Natural killer cell treated with Interleukin-12 subunit alpha and Interleukin-12 subunit beta and Interleukin-15 and Interleukin-18, amount 100 ng/mL, for 72 hours (primary cell): Measurements from ENCODE around the gene SLC17A7. TPM values are rescaled to one million over a fixed set of nuclear protein-coding genes. Genes with fewer than 3 reads are reported as not detected.

Source experiments
- ATAC-seq, 2 donors: fragments of 150-1000 bp; cut with Tn5 transposase in 1 of 2; sonication (Bioruptor Pico), chemical (Tn5 transposase) in 1 of 2; 2 replicates each; pipeline ENCODE4 v1.10.0; 2021
- DNase-seq: peaks from one replicate; pipeline ENCODE4 v3.0.0; 2022; ENCODE audit warnings: low spot score
- H3K27ac Mint-ChIP-seq, 2 donors: 1 replicate in 1 of 2; 2 replicates in 1 of 2; pipeline ENCODE4 v1.8.0; 2022; ENCODE audit warnings: mixed read lengths in 2 of 2, mild to moderate bottlenecking in 1 of 2, moderate library complexity in 1 of 2
- H3K27me3 Mint-ChIP-seq, 2 donors: 1 replicate in 1 of 2; 2 replicates in 1 of 2; pipeline ENCODE4 v1.8.0; 2022; ENCODE audit warnings: mixed read lengths in 2 of 2
- H3K36me3 Mint-ChIP-seq: one replicate; pipeline ENCODE4 v1.8.0; 2022; ENCODE audit warnings: mixed read lengths
- H3K4me1 Mint-ChIP-seq, 2 donors: 1 replicate in 1 of 2; 2 replicates in 1 of 2; pipeline ENCODE4 v1.8.0; 2022; ENCODE audit warnings: low read depth in 2 of 2, mixed read lengths in 2 of 2, mild to moderate bottlenecking in 1 of 2
- H3K4me3 Mint-ChIP-seq: one replicate; pipeline ENCODE4 v1.8.0; 2022; ENCODE audit warnings: mixed read lengths
- H3K9me3 Mint-ChIP-seq: 2 replicates; pipeline ENCODE4 v1.8.0; 2022; ENCODE audit warnings: mixed read lengths
- total RNA-seq, 2 donors: library from RNA; stranded (reverse); gene quantifications; one replicate each; pipeline ENCODE4 v1.2.3, GENCODE V29; 2022

The SLC17A7 gene
- not detected for total RNA-seq

GRCh38 chr19:49441210-49441959, at the start of gene SLC17A7:
Gene SLC17A7 (minus strand): TSS chr19:49441527. CDS start chr19:49441379, 148 bp downstream.
- peak within 1 kb of the TSS; percentile 10 to 48 for H3K27ac Mint-ChIP-seq

GRCh38 chr19:49490287-49491029, 49.1 kb upstream of the SLC17A7 start:
- ATAC-seq, result no peak
- H3K27me3 Mint-ChIP-seq, result no peaks in the 10 kb centered on the region
- DNase-seq, result no peak
- H3K4me3 Mint-ChIP-seq, result peak overlapping the region; percentile 98
- H3K4me1 Mint-ChIP-seq, result peaks cover 43 to 45% of the 10 kb centered on the region in 2 donors
- H3K9me3 Mint-ChIP-seq, result no peaks in the 10 kb centered on the region
- peaks cover 31% of the 10 kb centered on the region for H3K36me3 Mint-ChIP-seq
- H3K27ac Mint-ChIP-seq, result peak overlapping the region; percentile 96 to 99

More at GRCh38 chr19:49441210-49441959, at the start of gene SLC17A7:
- H3K4me3 Mint-ChIP-seq, result peak within 1 kb of the TSS; percentile 71
- ATAC-seq (no peak), DNase-seq (no peak)
- H3K4me1 Mint-ChIP-seq, result peaks cover 35 to 41% of the 10 kb centered on the region in 2 donors
- peaks cover 12% of the 10 kb centered on the region for H3K36me3 Mint-ChIP-seq
- no peaks in the 10 kb centered on the region for H3K9me3 Mint-ChIP-seq
- peaks cover 50 to 64% of the 10 kb centered on the region in 2 donors for H3K27me3 Mint-ChIP-seq

GRCh38 chr19:49489601-49490167, 48.4 kb upstream of the SLC17A7 start:
- Mint-ChIP-seq H3K9me3 (no peaks in the 10 kb centered on the region), H3K4me1 (peaks cover 43 to 45% of the 10 kb centered on the region in 2 donors), H3K27ac (peak overlapping the region; percentile 96 to 99), H3K36me3 (peaks cover 31% of the 10 kb centered on the region), H3K27me3 (no peaks in the 10 kb centered on the region), H3K4me3 (peak overlapping the region; percentile 98)
- DNase-seq (no peak), ATAC-seq (no peak)

- DNase-seq (no peak), ATAC-seq (no peak)
- H3K27ac Mint-ChIP-seq, result peak overlapping the region; percentile 96 to 99
- peak overlapping the region; percentile 98 for H3K4me3 Mint-ChIP-seq
- H3K4me1 Mint-ChIP-seq, result peaks cover 43 to 45% of the 10 kb centered on the region in 2 donors
- H3K9me3 Mint-ChIP-seq, result no peaks in the 10 kb centered on the region
- H3K36me3 Mint-ChIP-seq, result peaks cover 31% of the 10 kb centered on the region
- no peaks in the 10 kb centered on the region for H3K27me3 Mint-ChIP-seq
Observed at GRCh38 chr19:49488863-49489537, 47.7 kb upstream of the SLC17A7 start.

- H3K4me3 Mint-ChIP-seq, result peak overlapping the region; percentile 98
- peaks cover 31% of the 10 kb centered on the region for H3K36me3 Mint-ChIP-seq
- H3K27ac Mint-ChIP-seq, result peak overlapping the region; percentile 96 to 99
- no peak for ATAC-seq
- no peaks in the 10 kb centered on the region for H3K27me3 Mint-ChIP-seq
- H3K9me3 Mint-ChIP-seq, result no peaks in the 10 kb centered on the region
- H3K4me1 Mint-ChIP-seq, result peaks cover 43 to 45% of the 10 kb centered on the region in 2 donors
- DNase-seq, result no peak
Observed at GRCh38 chr19:49488046-49488862, 46.9 kb upstream of the SLC17A7 start.

DNA sequence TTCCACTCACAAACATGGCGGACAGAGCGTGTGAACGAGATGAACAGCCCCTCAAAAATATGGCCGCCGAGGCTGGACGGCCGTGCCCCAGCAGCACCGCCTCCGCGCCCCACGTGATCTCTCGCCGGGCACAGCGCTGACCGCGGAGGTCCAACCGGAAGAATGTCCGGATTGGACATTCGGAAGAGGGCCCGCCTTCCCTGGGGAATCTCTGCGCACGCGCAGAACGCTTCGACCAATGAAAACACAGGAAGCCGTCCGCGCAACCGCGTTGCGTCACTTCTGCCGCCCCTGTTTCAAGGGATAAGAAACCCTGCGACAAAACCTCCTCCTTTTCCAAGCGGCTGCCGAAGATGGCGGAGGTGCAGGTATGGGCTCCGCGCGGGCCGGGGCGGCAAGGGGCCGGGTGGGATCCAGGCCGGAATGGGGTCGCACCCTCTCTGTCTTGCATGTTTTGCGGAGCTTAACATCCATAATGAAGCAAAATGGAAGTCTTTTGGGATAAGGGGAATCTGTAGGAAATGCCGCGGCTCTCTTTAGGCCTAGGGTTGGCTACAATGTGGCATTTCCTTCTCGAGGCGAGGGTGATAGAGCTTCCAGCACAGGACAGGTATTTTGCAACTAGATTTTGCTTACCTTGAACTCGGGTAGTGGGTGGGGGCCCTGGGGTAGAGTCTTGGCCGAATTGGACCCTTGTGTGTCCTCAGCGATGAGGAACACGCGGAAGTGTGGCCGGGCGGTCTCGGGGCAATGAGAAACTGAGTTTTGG, 46.1 kb upstream of the SLC17A7 start, which contains the start of gene RPL13A:
TSS of gene RPL13A (plus strand) at position 332 of the 769 bp plus-strand sequence. CDS start at position 354, 22 bp downstream.
- ATAC-seq (peak; percentile 97 to 98), DNase-seq (peak; percentile 100)
- Mint-ChIP-seq H3K36me3 (peaks cover 24% of the 10 kb centered on the region), H3K4me3 (peak within 1 kb of the TSS; percentile 98), H3K9me3 (no peaks in the 10 kb centered on the region), H3K27ac (peak within 1 kb of the TSS; percentile 96 to 99), H3K27me3 (no peaks in the 10 kb centered on the region), H3K4me1 (peaks cover 35 to 38% of the 10 kb centered on the region in 2 donors)

- peak overlapping the region; percentile 96 to 99 for H3K27ac Mint-ChIP-seq
- peak overlapping the region; percentile 98 for H3K4me3 Mint-ChIP-seq
- DNase-seq, result no peak
- H3K9me3 Mint-ChIP-seq, result no peaks in the 10 kb centered on the region
- no peaks in the 10 kb centered on the region for H3K27me3 Mint-ChIP-seq
- ATAC-seq, result no peak
- H3K4me1 Mint-ChIP-seq, result peaks cover 28 to 36% of the 10 kb centered on the region in 2 donors
- peaks cover 18% of the 10 kb centered on the region for H3K36me3 Mint-ChIP-seq
Observed at GRCh38 chr19:49486710-49487276, 45.5 kb upstream of the SLC17A7 start.

DNA sequence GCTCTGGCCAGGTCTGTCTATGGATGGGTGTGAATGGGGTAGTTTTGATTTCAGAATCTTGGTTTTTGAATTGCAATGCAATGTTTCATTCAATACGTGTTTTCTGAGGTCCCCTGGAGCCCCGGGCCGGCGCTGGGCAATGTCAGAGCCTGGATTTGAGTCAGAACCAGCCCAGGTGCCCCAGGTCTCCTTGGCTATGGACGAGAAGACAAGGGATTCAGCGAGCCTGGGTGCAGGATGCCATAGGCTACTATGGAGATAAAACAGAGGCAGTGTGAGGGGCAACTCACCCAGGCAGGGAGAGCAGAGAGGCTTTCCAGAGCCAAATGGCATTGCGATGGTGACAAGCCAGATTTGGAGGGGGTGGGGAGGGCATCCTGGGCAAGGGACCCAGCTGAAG, 44.9 kb upstream of the SLC17A7 start:
- DNase-seq (no peak), ATAC-seq (no peak)
- Mint-ChIP-seq H3K4me1 (peaks cover 25 to 36% of the 10 kb centered on the region in 2 donors), H3K27ac (peak overlapping the region; percentile 72 to 96), H3K36me3 (peaks cover 18% of the 10 kb centered on the region), H3K4me3 (peak overlapping the region; percentile 55), H3K27me3 (no peaks in the 10 kb centered on the region), H3K9me3 (no peaks in the 10 kb centered on the region)

DNA sequence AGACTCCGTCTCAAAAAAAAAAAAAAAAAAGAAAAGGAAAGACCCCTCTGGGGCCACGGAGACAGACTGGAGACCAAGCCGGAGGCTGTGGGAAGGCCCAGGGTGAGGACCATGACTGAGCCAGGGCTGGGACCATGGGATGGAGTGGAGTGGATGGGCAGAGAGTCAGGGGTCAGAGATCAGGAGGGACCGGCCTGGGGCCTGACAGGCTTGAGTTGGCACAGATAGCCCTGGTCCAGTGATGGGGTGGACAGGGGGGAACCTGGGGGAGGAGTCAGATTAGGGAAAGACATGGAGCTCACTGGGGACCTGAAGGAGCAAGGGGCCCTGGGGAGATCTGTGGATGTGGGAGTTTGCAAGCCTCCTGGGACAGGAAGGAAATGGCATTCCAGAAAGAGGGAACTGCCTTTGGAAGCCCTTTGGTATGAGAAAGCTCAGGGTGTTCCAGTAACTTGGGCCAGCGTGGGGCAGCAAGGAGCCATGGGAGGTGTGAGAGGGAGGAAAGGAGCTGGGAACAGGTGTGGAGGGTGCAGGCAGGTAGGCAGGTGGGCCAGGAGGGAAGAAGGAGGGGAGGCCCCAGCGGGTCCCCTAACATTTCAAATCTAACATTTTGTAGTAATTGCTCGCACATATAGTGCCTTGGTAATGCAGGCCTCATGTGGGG, 39.8 kb upstream of the SLC17A7 start:
- Mint-ChIP-seq H3K27ac (peak overlapping the region in 1 of 2 donors; percentile 33), H3K36me3 (no peaks in the 10 kb centered on the region), H3K27me3 (no peaks in the 10 kb centered on the region), H3K9me3 (no peaks in the 10 kb centered on the region), H3K4me1 (peaks cover 4 to 7% of the 10 kb centered on the region in 2 donors), H3K4me3 (no peak overlapping the region)
- ATAC-seq (no peak), DNase-seq (no peak)

DNA sequence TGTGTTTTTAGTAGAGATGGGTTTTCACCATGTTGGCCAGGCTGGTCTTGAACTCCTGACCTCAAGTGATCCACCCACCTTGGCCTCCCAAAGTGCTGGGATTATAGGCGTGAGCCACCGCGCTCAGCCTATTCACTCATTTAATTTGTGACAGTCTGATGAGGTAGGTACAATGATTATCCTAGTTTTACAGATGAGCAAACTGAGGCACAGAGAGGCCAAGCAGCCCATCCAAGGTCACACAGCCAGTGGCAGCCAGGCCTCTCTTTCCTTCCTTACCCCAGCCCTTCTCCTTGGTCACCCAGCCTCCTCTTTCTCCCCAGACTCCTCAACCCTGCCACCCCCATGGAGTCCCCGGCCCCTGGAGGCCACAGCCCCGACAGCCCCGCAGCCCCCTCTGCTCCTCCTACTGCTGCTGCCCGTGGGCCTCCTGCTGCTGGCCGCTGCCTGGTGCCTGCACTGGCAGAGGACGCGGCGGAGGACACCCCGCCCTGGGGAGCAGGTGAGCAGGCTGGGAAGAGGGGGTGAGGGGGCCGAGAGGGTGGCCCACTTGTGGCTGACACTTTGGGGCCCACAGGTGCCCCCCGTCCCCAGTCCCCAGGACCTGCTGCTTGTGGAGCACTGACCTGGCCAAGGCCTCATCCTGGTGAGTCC, 38.8 kb upstream of the SLC17A7 start:
- ATAC-seq, result no peak
- DNase-seq, result no peak
- Mint-ChIP-seq H3K27me3 (no peaks in the 10 kb centered on the region), H3K36me3 (no peaks in the 10 kb centered on the region), H3K27ac (no peak overlapping the region), H3K4me3 (no peak overlapping the region), H3K4me1 (peaks cover 11 to 14% of the 10 kb centered on the region in 2 donors), H3K9me3 (no peaks in the 10 kb centered on the region)
